Mucosa of rectum (tissue), 2 donors: ENCODE results near the gene ATP6V1C2.

Source experiments
- H3K27ac ChIP-seq, 2 donors: one replicate each; pipeline ENCODE4 v1.7.0; 2013; ENCODE audit warnings: inconsistent platforms in 2 of 2, low read depth in 2 of 2, low read length in 2 of 2
- H3K27me3 ChIP-seq, 2 donors: one replicate each; pipeline ENCODE4 v1.7.0; 2013; ENCODE audit warnings: low read length in 2 of 2; ENCODE audit not compliant: control insufficient read depth in 2 of 2, insufficient read depth in 2 of 2
- H3K36me3 ChIP-seq, 2 donors: one replicate each; pipeline ENCODE4 v1.7.0; 2013; ENCODE audit warnings: low read length in 2 of 2; ENCODE audit not compliant: control insufficient read depth in 2 of 2, insufficient read depth in 2 of 2
- H3K4me1 ChIP-seq, 2 donors: one replicate each; pipeline ENCODE4 v1.7.0; 2013; ENCODE audit warnings: low read length in 2 of 2, mild to moderate bottlenecking in 1 of 2; ENCODE audit not compliant: control insufficient read depth in 2 of 2, insufficient read depth in 2 of 2
- H3K4me3 ChIP-seq, 2 donors: one replicate each; pipeline ENCODE4 v1.7.0; 2013; ENCODE audit warnings: low read length in 2 of 2
- H3K9ac ChIP-seq, 2 donors: one replicate each; pipeline ENCODE4 v1.7.0; 2013; ENCODE audit warnings: low read length in 2 of 2, low read depth in 1 of 2, mild to moderate bottlenecking in 1 of 2
- H3K9me3 ChIP-seq, 2 donors: one replicate each; pipeline ENCODE4 v1.7.0; 2013; ENCODE audit warnings: low read length in 2 of 2; ENCODE audit not compliant: control insufficient read depth in 2 of 2
- donor health status: healthy.
- donor health status: Normal muscosa, but diverticular disease.

Gene ATP6V1C2

DNA sequence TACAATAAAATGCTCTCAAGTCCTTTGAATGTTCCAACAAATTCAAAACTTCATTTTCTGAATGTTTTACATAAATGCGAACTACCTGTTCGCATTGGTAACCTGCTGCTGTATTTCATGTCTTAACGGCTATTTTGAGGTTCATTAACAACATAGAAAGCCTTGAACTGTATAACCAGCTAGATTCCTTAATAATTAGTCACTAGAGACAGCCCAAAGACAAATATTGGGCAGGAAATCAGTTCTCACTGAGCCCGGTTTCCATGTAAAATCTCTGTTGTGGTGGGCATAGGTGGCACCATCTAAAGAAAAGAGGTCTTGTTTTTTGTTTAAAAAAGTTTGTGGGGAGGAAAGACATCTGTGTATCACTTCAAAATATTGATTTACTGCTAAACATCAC lies 62.0 kb downstream of the ATP6V1C2 start:
- Histone ChIP-seq H3K27ac (no peak overlapping the region), H3K36me3 (peaks cover 72 to 78% of the 10 kb centered on the region in 2 donors), H3K27me3 (no peaks in the 10 kb centered on the region), H3K9ac (no peak overlapping the region), H3K4me3 (no peak overlapping the region), H3K4me1 (peaks cover 0 to 2% of the 10 kb centered on the region in 2 donors), H3K9me3 (no peaks in the 10 kb centered on the region)

DNA sequence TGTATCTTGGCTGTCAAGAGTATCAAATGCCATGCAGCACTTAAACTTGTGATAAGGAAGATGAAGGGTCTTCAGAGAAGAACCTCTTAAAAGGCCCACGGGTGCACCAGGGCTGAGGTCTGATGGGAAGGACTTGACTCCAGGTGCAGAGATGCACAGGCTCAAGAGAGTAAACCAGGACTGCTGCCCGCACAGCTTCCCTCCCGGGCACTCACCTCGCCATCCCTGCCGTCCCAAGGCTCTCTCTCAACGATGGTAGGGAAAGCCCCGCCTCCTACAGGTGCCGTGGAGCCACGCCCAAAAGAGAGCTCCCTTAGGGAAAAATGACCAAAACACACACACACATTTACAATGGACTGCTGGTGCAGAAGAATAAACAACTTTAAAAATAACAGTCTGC lies 63.3 kb downstream of the ATP6V1C2 start:
- Histone ChIP-seq H3K27ac (no peak overlapping the region), H3K36me3 (peaks cover 75 to 89% of the 10 kb centered on the region in 2 donors)

DNA sequence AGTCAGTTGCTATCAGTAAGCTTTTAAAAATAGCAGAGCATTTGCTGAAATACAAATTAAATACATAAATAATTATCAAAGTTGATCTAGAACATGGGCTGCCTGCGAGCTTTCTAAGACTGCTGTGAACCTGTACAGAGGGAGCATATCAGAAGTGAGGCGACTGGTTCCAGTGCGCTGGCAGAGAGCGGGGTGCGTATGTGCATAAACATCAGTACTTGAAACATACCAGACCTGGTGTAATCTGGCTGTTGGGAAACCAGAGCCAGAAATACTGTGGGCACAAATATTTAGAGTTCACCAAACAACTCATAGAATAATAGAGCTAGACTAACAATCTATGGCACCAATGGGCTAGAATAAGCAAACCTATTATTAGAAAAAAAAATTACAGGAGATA lies 63.8 kb downstream of the ATP6V1C2 start:
- Histone ChIP-seq H3K9me3 (no peaks in the 10 kb centered on the region), H3K4me1 (peaks cover 9 to 12% of the 10 kb centered on the region in 2 donors), H3K36me3 (peaks cover 73 to 88% of the 10 kb centered on the region in 2 donors), H3K27me3 (no peaks in the 10 kb centered on the region), H3K4me3 (no peak overlapping the region), H3K27ac (no peak overlapping the region), H3K9ac (no peak overlapping the region)

More for the DNA sequence above, 63.3 kb downstream of the ATP6V1C2 start:
- Histone ChIP-seq H3K9ac (no peak overlapping the region), H3K4me1 (peaks cover 9 to 10% of the 10 kb centered on the region in 2 donors), H3K4me3 (no peak overlapping the region), H3K9me3 (no peaks in the 10 kb centered on the region), H3K27me3 (no peaks in the 10 kb centered on the region)

DNA sequence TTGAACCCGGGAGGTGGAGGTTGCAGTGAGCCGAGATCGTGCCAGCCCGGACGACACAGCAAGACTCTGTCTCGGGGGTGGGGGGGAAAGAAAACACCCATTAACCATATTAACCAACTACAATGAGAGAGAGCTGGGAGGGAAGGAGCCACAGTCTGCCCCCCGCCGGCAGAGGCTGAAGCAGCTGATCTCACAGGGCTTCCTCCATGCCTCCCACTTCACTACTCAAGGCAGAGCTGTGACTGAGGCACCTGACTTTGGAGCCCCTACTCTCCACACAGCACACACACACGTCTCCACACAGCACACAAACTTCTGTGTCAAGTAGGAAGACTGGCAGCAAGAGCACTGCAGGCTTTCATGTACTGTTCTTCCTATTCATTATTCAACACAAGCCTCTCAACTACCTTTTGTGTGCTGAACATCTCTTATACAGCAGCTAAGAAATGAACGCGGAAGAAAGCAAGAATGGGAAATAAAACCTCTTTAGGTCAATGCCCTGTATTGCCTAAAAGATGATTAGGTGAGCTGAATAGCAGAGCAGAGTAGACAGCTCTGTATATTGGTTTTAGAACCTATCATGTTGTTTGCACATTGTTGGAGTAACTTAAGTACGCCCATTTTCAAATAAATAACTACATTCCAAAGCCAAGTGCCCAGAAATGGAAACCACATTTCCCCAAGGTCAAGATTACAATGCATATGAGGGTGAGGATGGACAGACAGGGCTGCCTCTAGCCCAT lies 65.0 kb downstream of the ATP6V1C2 start:
- H3K9ac ChIP-seq: no peak overlapping the region
- no peaks in the 10 kb centered on the region for H3K9me3 ChIP-seq
- H3K4me1 ChIP-seq: peaks cover 9 to 21% of the 10 kb centered on the region in 2 donors
- H3K27me3 ChIP-seq: no peaks in the 10 kb centered on the region
- peaks cover 71 to 86% of the 10 kb centered on the region in 2 donors for H3K36me3 ChIP-seq
- no peak overlapping the region for H3K27ac ChIP-seq
- no peak overlapping the region for H3K4me3 ChIP-seq

DNA sequence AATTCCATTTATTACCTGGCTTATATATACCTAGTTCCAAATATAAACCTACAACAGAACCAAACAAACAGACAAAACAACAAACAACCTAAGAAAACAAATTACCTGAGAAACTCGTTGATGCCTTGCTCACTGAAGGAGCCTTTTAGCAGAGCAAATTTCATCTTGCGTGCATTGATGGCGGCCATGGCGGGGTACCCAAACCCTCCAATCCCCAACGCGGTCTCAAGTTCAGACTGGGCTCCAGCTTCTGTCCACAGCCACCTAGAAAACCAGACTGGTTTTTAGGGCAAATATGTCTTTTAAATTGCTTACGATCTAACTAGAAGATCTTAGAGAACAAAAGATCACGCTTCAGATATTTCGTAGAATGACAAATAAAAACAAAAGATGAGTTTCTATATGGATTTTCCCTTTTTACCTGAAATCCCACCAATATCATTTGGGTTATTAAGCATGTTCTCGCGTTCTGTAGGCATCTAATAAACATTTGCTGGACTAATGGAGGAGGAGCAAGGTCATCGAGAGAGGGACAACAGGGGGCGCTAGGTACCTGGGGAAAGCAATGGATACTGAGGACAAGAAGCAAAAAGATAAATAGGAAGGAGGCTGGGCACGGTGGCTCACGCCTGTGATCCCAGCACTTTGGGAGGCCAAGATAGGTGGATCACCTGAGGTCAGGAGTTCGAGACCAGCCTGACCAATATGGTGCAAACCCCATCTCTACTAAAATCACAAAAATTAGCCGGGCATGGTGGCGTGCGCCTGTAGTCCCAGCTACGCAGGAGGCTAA lies 65.9 kb downstream of the ATP6V1C2 start:
- peaks cover 9 to 21% of the 10 kb centered on the region in 2 donors for H3K4me1 ChIP-seq
- peaks cover 70 to 85% of the 10 kb centered on the region in 2 donors for H3K36me3 ChIP-seq
- H3K4me3 ChIP-seq: no peak overlapping the region
- no peak overlapping the region for H3K9ac ChIP-seq
- H3K9me3 ChIP-seq: no peaks in the 10 kb centered on the region
- no peaks in the 10 kb centered on the region for H3K27me3 ChIP-seq
- H3K27ac ChIP-seq: no peak overlapping the region

DNA sequence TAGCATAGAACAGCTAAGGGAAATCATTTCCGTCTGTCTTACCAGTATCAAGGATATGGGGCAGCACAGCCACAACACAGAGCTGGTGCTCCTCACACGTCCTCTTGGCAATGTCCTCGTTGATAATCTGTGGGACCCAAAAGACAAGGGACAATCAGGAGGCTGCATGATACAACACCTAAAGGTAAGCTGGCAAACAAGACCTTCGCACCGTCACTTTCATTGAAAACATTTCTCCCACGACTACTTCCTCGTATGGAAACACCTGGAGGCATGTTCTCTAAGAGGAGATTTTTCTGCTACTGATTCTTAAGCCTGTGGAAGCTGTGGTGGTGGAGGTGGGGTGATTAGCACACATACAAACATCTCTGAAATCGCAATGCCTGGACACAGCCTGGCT lies 67.4 kb downstream of the ATP6V1C2 start:
- Histone ChIP-seq H3K9me3 (no peaks in the 10 kb centered on the region), H3K27ac (peak overlapping the region; percentile 35 to 47), H3K4me3 (no peak overlapping the region), H3K27me3 (no peaks in the 10 kb centered on the region), H3K9ac (no peak overlapping the region), H3K4me1 (peaks cover 12 to 21% of the 10 kb centered on the region in 2 donors), H3K36me3 (peaks cover 68 to 87% of the 10 kb centered on the region in 2 donors)

DNA sequence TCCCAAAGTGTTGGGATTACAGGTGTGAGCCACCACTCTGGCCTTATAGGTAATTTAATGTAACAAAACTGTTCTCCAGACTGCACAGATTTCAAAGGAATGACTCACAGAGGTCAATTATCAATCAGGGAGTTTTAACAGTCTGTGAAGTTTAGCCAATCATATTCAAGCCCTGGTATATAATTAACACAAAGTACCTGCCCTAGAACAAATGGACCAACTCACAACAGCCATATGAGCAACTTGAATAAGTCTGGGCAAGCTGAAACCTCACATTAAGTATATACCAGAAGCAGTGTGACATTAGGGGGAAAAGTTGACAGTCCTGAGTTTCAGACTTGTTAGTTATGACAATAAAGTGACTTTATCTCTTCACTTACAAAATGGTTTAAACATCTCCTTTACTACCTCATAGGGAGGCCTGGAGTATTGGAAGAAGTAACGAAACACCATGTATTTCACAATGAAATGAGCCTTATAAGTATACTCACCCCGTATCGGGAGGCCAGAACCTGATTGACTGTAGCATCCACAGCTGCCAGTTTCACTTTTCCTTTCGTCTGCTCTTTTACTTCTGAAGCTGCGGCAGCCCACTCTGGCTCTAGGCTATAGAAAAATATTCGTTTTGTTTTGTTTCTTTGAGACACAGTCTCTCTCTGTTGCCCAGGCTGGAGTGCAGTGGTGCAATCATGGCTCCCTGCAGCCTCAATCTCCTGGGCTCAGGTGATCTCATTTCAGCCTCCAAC lies 69.0 kb downstream of the ATP6V1C2 start:
- Histone ChIP-seq H3K36me3 (peaks cover 57 to 79% of the 10 kb centered on the region in 2 donors), H3K4me3 (peak overlapping the region in 1 of 2 donors; percentile 49), H3K27me3 (no peaks in the 10 kb centered on the region), H3K9me3 (no peaks in the 10 kb centered on the region), H3K4me1 (peaks cover 12 to 21% of the 10 kb centered on the region in 2 donors), H3K9ac (peak overlapping the region in 1 of 2 donors; percentile 35), H3K27ac (peak overlapping the region; percentile 16 to 52)

DNA sequence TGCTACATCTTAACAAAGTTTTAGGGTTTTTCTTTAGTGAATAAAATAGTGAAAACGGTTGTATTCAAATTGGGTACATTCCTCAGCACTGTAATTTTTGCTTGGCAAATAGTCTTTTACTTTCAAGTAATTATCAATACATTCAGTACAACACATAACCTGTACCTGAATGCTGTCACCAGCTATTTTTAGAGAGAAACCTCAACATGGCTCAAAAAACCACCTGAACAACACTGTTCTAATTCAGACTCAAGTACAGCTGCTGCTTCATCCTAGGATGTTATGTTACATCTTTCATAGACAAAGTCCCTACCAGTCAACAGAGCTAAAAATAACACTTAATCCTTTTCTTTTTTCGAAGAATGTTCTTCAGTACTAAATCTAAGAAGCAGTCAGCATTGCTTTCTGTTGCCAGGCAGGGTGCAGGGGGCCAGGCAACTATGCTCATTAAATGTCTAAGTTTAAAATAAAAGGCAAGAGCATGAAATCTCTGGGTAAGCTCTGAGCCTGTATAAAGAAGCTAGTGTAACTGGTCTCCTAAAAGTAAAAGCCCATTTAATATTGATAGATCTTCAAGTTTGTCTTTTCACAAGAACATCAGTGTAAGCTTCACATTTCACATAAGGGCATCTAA lies 70.7 kb downstream of the ATP6V1C2 start:
- H3K9me3 ChIP-seq: no peaks in the 10 kb centered on the region
- no peak overlapping the region for H3K4me3 ChIP-seq
- H3K9ac ChIP-seq: no peak overlapping the region
- no peaks in the 10 kb centered on the region for H3K27me3 ChIP-seq
- peak overlapping the region; percentile 5 to 11 for H3K27ac ChIP-seq
- peaks cover 12 to 21% of the 10 kb centered on the region in 2 donors for H3K4me1 ChIP-seq
- H3K36me3 ChIP-seq: peaks cover 59 to 77% of the 10 kb centered on the region in 2 donors

DNA sequence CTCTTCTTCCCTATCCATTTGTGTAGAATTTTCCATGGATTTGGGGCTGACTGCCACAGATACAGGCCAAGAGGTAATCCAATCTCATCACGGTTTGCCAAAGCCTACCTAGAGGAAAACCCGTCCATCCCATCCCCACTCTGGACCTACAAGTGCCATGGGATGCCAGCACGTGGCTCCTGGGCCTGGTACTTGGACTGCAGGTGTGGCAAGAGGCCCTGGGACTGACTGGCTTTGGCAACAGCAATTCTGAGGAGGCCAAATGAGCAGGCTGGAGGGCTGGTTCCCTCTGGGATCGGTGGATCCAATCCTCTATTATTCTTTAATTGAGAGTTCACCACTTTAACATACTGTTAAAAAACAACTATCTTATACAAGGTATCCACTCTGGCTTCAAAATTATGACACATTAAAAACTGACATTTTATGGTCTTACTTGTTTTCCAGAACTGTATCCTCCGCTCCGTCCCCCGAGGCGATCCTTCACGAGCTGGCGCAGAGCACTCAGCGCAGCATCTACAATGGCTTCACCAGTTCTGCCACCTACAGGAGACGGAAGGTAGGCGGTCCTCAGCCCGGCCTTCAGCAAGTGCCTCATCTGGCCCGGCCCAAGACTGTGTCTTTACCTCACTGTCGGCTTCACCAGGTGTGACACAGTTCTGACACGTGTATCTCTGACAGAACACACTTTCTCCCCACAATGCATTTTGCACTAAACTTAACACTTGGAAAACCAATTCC lies 71.4 kb downstream of the ATP6V1C2 start:
- H3K4me3 ChIP-seq: no peak overlapping the region
- peak overlapping the region in 1 of 2 donors; percentile 11 for H3K27ac ChIP-seq
- H3K9ac ChIP-seq: no peak overlapping the region
- no peaks in the 10 kb centered on the region for H3K9me3 ChIP-seq
- peaks cover 54 to 77% of the 10 kb centered on the region in 2 donors for H3K36me3 ChIP-seq
- peaks cover 12 to 21% of the 10 kb centered on the region in 2 donors for H3K4me1 ChIP-seq
- H3K27me3 ChIP-seq: no peaks in the 10 kb centered on the region
